K562 (cell line): ENCODE measurements around the gene RTF1. TPM values are rescaled to one million over a fixed set of nuclear protein-coding genes. Genes with fewer than 3 reads are reported as not detected.
A peak's percentile ranks its signal among the peaks of the same experiment; 100 is the strongest.

Experiments
- ADNP ChIP-seq: fragments of 200-800 bp; sonication (Bioruptor generic); IDR thresholded peaks from 2 replicates; pipeline ENCODE4 v1.6.1; 2016; ENCODE audit warnings: missing genetic modification characterization, missing compliant biosample characterization
- ARID2 ChIP-seq: fragments of 450-650 bp; IDR thresholded peaks from 2 replicates; pipeline ENCODE4 v1.6.1; 2017; ENCODE audit warnings: antibody characterized with exemption, mild to moderate bottlenecking
- ATF6 ChIP-seq: sonication (generic); formaldehyde crosslinking; IDR thresholded peaks from 2 replicates; pipeline ENCODE4 v1.4.0; 2020; ENCODE audit warnings: mild to moderate bottlenecking, missing genetic modification reagents
- BCL6 ChIP-seq: fragments of 250-450 bp; sonication (Bioruptor Pico); IDR thresholded peaks from 2 replicates; pipeline ENCODE4 v1.4.0; 2020
- BRF1 ChIP-seq: IDR thresholded peaks from 3 replicates; pipeline ENCODE4 v1.6.1; 2011; ENCODE audit warnings: borderline replicate concordance, mild to moderate bottlenecking; ENCODE audit not compliant: insufficient read length; ENCODE audit errors: extremely low read depth
- CBX1 ChIP-seq: sonication (generic); IDR thresholded peaks from 2 replicates; pipeline ENCODE4 v1.6.1; 2016; ENCODE audit warnings: antibody characterized with exemption, low read depth, mild to moderate bottlenecking
- E2F5 ChIP-seq: sonication (generic); formaldehyde crosslinking; IDR thresholded peaks from 2 replicates; pipeline ENCODE4 v1.8.0; 2022; ENCODE audit warnings: mild to moderate bottlenecking, missing genetic modification reagents
- ELF1 ChIP-seq: fragments of 200-800 bp; sonication (Bioruptor generic); IDR thresholded peaks from 2 replicates; pipeline ENCODE4 v1.6.1; 2016; ENCODE audit warnings: missing genetic modification characterization, missing compliant biosample characterization
- ELK1 ChIP-seq: sonication (generic); formaldehyde crosslinking; IDR thresholded peaks from 2 replicates; pipeline ENCODE4 v1.8.1; 2022; ENCODE audit warnings: missing genetic modification reagents
- FOS ChIP-seq: IDR thresholded peaks from 3 replicates; pipeline ENCODE4 v1.6.1; 2011; ENCODE audit not compliant: insufficient read length; ENCODE audit errors: extremely low read depth
- HMG20B ChIP-seq: fragments of 250-450 bp; sonication (Bioruptor Pico); IDR thresholded peaks from 2 replicates; pipeline ENCODE4 v1.5.0; 2021; ENCODE audit warnings: mild to moderate bottlenecking
- ID3 ChIP-seq, 2 experiments: fragments of 250-450 bp in 1 of 2; fragments of 450-650 bp in 1 of 2; sonication (Bioruptor Pico) in 1 of 2; IDR thresholded peaks; 2 replicates each; pipeline versions ENCODE4 v1.6.1 to v1.8.0; 2016 to 2021; ENCODE audit warnings: mild to moderate bottlenecking in 2 of 2, moderate library complexity in 2 of 2, missing compliant biosample characterization in 1 of 2, missing genetic modification characterization in 1 of 2
- MCM2 ChIP-seq: fragments of 450-650 bp; IDR thresholded peaks from 2 replicates; pipeline ENCODE4 v1.6.1; 2017; ENCODE audit warnings: low read depth, mild to moderate bottlenecking
- RAD51 ChIP-seq: fragments of 450-650 bp; IDR thresholded peaks from 2 replicates; pipeline ENCODE4 v1.7.1; 2016; ENCODE audit warnings: low read depth, mild to moderate bottlenecking, borderline replicate concordance
- SRSF7 ChIP-seq: fragments of 200-400 bp; formaldehyde crosslinking; optimal IDR thresholded peaks from 2 replicates; pipeline ENCODE3; 2017; ENCODE audit warnings: mild to moderate bottlenecking, low read depth, low read length
- TCF7L2 ChIP-seq: fragments of 150-350 bp; IDR thresholded peaks from 2 replicates; pipeline ENCODE4 v1.6.1; 2016; ENCODE audit warnings: low read depth, mild to moderate bottlenecking, low read length, moderate library complexity
- TEAD1 ChIP-seq, 2 experiments: fragments of 450-650 bp in 1 of 2; sonication (generic) in 1 of 2; formaldehyde crosslinking; IDR thresholded peaks; 2 replicates each; pipeline versions ENCODE4 v1.4.0 to v1.8.0; 2020 to 2022; ENCODE audit warnings: mild to moderate bottlenecking in 2 of 2, missing genetic modification reagents in 1 of 2
- YY1 ChIP-seq, 3 experiments: IDR thresholded peaks; 2 replicates each; pipeline ENCODE4 v1.6.1; 2011; ENCODE audit warnings: low read length in 2 of 3, mild to moderate bottlenecking in 2 of 3, moderate library complexity in 2 of 3, borderline replicate concordance in 1 of 3, control low read depth in 1 of 3, low read depth in 1 of 3; ENCODE audit not compliant: insufficient read depth in 3 of 3, insufficient replicate concordance in 2 of 3, control insufficient read depth in 1 of 3, insufficient read length in 1 of 3; ENCODE audit errors: extremely low read depth in 1 of 3
- ZFX ChIP-seq: sonication (generic); formaldehyde crosslinking; IDR thresholded peaks from 2 replicates; pipeline ENCODE4 v1.8.0; 2022; ENCODE audit warnings: mild to moderate bottlenecking, missing genetic modification reagents, moderate library complexity
- ZNF124 ChIP-seq: sonication (generic); formaldehyde crosslinking; IDR thresholded peaks from 2 replicates; pipeline ENCODE4 v1.8.1; 2022; ENCODE audit warnings: missing genetic modification reagents
- ZNF133 ChIP-seq: fragments of 250-450 bp; sonication (Bioruptor Pico); IDR thresholded peaks from 2 replicates; pipeline ENCODE4 v1.4.0; 2020; ENCODE audit warnings: mild to moderate bottlenecking
- ZNF316 ChIP-seq: fragments of 450-650 bp; IDR thresholded peaks from 2 replicates; pipeline ENCODE4 v1.6.1; 2016
- ZNF347 ChIP-seq: fragments of 450-650 bp; formaldehyde crosslinking; IDR thresholded peaks from 2 replicates; pipeline ENCODE4 v1.4.0; 2020; ENCODE audit warnings: low read depth, mild to moderate bottlenecking, moderate library complexity
- ZNF445 ChIP-seq: fragments of 250-450 bp; sonication (Bioruptor Pico); IDR thresholded peaks from 2 replicates; pipeline ENCODE4 v1.4.0; 2020; ENCODE audit warnings: low read depth, mild to moderate bottlenecking, moderate library complexity
- polyA plus RNA-seq, 8 experiments: library from polyadenylated mRNA; depleted of rRNA in 4 of 8; stranded (reverse) in 5 of 8; unstranded in 3 of 8; fragments of >200 nt; fragmentation: Nextera tagmentation in 2 of 8; fragmentation: Illumina TruSeq in 1 of 8; extraction: Ambion mirVana in 2 of 8; extraction: Trizol in 1 of 8; gene quantifications; 2 replicates each; pipeline versions ENCODE4 v1.2.1 to v1.2.3, GENCODE V29; 2011 to 2014; ENCODE audit warnings: inconsistent platforms in 1 of 8, missing spikeins in 1 of 8
- total RNA-seq, 7 experiments: library from RNA; depleted of rRNA in 6 of 7; stranded (reverse); fragments of >200 nt in 6 of 7; fragmentation: Illumina TruSeq in 2 of 7; extraction: Trizol in 2 of 7; gene quantifications; 2 replicates each; pipeline versions ENCODE4 v1.2.1 to v1.2.3, GENCODE V29; 2011 to 2021; ENCODE audit warnings: low replicate concordance in 1 of 7

Gene RTF1
- total and polyA plus RNA-seq, 9 of the 15 experiments (the other 6 are each of a cell fraction or from before 2014, with no cell fraction given), result 7.6 to 69.5 (median 31.5) TPM

- TF ChIP-seq ZNF124 (CRISPR knock-in tag), result no peak
- no peak for TF ChIP-seq ZNF445
- TF ChIP-seq ELF1 (tag), result peak; percentile 53; the same call in 1 of the 2 replicates
- TF ChIP-seq ID3 (CRISPR knock-in tag; IDR thresholded peaks at IDR 0.05), result no peak
- peak; percentile 73; the same call in 1 of the 2 replicates for TF ChIP-seq ID3 (tag; IDR thresholded peaks at IDR 0.05)
- no peak for TF ChIP-seq BRF1
- no peak for TF ChIP-seq ARID2
- TF ChIP-seq MCM2, result no peak
- TF ChIP-seq ZNF347 (CRISPR knock-in tag), result no peak
- no peak for TF ChIP-seq ELK1 (CRISPR knock-in tag)
- TF ChIP-seq ZNF133 (CRISPR knock-in tag), result no peak
- no peak for TF ChIP-seq BCL6 (CRISPR knock-in tag)
- TF ChIP-seq ATF6 (CRISPR knock-in tag), result no peak
- peak; percentile 95 for TF ChIP-seq ZFX
- TF ChIP-seq HMG20B (CRISPR knock-in tag), result no peak
- TF ChIP-seq ADNP (tag), result no peak
- TF ChIP-seq E2F5, result no peak
- no peak for TF ChIP-seq ZNF316
- TF ChIP-seq RAD51, result no peak
- TF ChIP-seq CBX1, result peak; percentile 54; the same call in 1 of the 2 replicates
- no peak for TF ChIP-seq FOS
- peak in 1 of 3 experiments; percentile 35 for TF ChIP-seq YY1 (IDR thresholded peaks at IDR 0.05; ENCODE audit: borderline replicate concordance in 1 of 3, control insufficient read depth in 1 of 3, extremely low read depth in 1 of 3, insufficient read depth in 3 of 3, insufficient read length in 1 of 3, insufficient replicate concordance in 2 of 3, low read depth in 1 of 3, low read length in 2 of 3)
- no peak for TF ChIP-seq SRSF7
- TF ChIP-seq TCF7L2, result no peak
- TF ChIP-seq TEAD1 (CRISPR knock-in tag; IDR thresholded peaks at IDR 0.05), result no peak; a peak in 1 of 4 replicates
These were observed 79.1 kb downstream of the RTF1 start (continued) for GRCh38 chr15:41495736-41496599.
